Measurements from ENCODE around the gene SNAI3.

The SNAI3 gene

DNA sequence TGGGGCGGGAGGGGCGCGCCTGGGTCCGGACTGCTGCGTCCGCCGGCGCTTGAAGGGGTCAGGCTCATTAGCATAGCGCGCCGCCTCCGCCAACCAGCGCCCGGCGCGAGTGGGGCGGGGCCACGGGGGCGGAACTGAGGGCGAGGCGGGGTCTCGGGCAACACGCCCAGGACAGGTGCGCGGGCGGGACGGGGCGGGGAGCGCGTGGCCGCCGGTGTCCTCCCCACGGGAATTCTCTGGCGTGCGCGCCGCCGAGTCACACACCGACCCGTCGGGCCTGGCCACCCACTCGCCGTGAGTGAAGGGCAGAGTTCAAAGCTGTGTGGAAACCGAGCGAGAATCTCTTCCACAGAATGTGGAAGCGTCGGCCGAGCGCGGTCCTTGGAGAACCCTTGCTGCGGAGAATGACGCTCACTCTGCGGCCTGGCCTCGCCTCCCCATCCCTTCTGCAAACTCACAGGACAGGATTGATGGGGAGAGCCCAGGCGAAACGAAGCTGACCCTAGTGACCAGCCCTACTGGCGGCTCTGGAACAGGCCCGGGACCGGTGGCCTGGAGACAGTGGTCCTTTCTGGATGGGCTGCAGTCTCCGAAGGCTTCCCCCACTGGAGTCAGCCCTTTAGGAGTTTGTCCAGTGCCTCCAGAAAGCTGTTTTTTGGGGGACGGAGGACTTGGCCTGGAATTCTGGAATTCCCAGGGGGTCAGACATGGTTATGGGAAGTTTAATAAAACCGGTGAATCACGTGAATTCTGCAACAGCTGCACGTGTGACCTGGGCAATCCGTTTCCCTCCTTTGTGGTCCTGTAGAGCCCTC lies at the start of gene SNAI3 (continued):
- TF ChIP-seq ZSCAN30 (tag by site-specific recombination; IDR thresholded peaks at IDR 0.05) (0 out of 2 replicates have a peak, but pooled peaks have one; percentile 27), PRDM1 (tag by site-specific recombination; IDR thresholded peaks at IDR 0.05) (no peak), ZNF707 (tag by site-specific recombination; IDR thresholded peaks at IDR 0.05) (no peak), ZEB2 (tag by site-specific recombination; IDR thresholded peaks at IDR 0.05) (peak; percentile 53; the same call in 1 of the 2 replicates), ZNF366 (tag by site-specific recombination; conservative IDR thresholded peaks at IDR 0.05) (no peak), ZNF133 (tag by site-specific recombination; IDR thresholded peaks at IDR 0.05) (no peak), ZNF23 (tag by site-specific recombination; IDR thresholded peaks at IDR 0.05; ENCODE audit: borderline replicate concordance) (no peak), ZNF350 (tag by site-specific recombination; IDR thresholded peaks at IDR 0.05) (no peak), ZXDB (tag by site-specific recombination; IDR thresholded peaks at IDR 0.05) (no peak), OSR2 (tag by site-specific recombination; IDR thresholded peaks at IDR 0.05) (no peak), ZNF223 (tag by site-specific recombination; IDR thresholded peaks at IDR 0.05) (no peak), ZNF658 (tag by site-specific recombination; IDR thresholded peaks at IDR 0.05) (no peak), ZNF777 (tag by site-specific recombination; IDR thresholded peaks at IDR 0.05; ENCODE audit: borderline replicate concordance) (peak; percentile 55; the same call in 1 of the 2 replicates), ZNF830 (tag by site-specific recombination; IDR thresholded peaks at IDR 0.05; ENCODE audit: low read depth) (no peak), KLF1 (tag by site-specific recombination; IDR thresholded peaks at IDR 0.05) (peak; percentile 91), ZNF24 (tag by site-specific recombination; IDR thresholded peaks at IDR 0.05) (no peak), ZNF654 (tag by site-specific recombination; IDR thresholded peaks at IDR 0.05; ENCODE audit: low read depth) (no peak), TCF7L2 (IDR thresholded peaks at IDR 0.05; ENCODE audit: borderline replicate concordance, low read depth, low read length) (no peak), ZNF112 (tag by site-specific recombination; IDR thresholded peaks at IDR 0.05) (no peak), ZNF202 (tag by site-specific recombination; IDR thresholded peaks at IDR 0.05; ENCODE audit: borderline replicate concordance) (no peak), ZSCAN16 (tag by site-specific recombination; IDR thresholded peaks at IDR 0.05) (no peak), ZNF791 (tag by site-specific recombination; IDR thresholded peaks at IDR 0.05) (no peak), TRIM28 (IDR thresholded peaks at IDR 0.05; ENCODE audit: borderline replicate concordance, low read length) (no peak), ZNF174 (tag by site-specific recombination; IDR thresholded peaks at IDR 0.05) (no peak)
- TF ChIP-seq, protein P1, sequence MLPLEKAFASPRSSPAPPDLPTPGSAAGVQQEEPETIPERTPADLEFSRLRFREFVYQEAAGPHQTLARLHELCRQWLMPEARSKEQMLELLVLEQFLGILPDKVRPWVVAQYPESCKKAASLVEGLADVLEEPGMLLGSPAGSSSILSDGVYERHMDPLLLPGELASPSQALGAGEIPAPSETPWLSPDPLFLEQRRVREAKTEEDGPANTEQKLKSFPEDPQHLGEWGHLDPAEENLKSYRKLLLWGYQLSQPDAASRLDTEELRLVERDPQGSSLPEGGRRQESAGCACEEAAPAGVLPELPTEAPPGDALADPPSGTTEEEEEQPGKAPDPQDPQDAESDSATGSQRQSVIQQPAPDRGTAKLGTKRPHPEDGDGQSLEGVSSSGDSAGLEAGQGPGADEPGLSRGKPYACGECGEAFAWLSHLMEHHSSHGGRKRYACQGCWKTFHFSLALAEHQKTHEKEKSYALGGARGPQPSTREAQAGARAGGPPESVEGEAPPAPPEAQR (tag by site-specific recombination; IDR thresholded peaks at IDR 0.05) = no peak
- TF ChIP-seq, protein P2, sequence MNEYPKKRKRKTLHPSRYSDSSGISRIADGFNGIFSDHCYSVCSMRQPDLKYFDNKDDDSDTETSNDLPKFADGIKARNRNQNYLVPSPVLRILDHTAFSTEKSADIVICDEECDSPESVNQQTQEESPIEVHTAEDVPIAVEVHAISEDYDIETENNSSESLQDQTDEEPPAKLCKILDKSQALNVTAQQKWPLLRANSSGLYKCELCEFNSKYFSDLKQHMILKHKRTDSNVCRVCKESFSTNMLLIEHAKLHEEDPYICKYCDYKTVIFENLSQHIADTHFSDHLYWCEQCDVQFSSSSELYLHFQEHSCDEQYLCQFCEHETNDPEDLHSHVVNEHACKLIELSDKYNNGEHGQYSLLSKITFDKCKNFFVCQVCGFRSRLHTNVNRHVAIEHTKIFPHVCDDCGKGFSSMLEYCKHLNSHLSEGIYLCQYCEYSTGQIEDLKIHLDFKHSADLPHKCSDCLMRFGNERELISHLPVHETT (tag by site-specific recombination; IDR thresholded peaks at IDR 0.05) = no peak
- TF ChIP-seq, protein P3, sequence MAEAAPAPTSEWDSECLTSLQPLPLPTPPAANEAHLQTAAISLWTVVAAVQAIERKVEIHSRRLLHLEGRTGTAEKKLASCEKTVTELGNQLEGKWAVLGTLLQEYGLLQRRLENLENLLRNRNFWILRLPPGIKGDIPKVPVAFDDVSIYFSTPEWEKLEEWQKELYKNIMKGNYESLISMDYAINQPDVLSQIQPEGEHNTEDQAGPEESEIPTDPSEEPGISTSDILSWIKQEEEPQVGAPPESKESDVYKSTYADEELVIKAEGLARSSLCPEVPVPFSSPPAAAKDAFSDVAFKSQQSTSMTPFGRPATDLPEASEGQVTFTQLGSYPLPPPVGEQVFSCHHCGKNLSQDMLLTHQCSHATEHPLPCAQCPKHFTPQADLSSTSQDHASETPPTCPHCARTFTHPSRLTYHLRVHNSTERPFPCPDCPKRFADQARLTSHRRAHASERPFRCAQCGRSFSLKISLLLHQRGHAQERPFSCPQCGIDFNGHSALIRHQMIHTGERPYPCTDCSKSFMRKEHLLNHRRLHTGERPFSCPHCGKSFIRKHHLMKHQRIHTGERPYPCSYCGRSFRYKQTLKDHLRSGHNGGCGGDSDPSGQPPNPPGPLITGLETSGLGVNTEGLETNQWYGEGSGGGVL (tag by site-specific recombination; IDR thresholded peaks at IDR 0.05) = no peak
- TF ChIP-seq, protein P4, sequence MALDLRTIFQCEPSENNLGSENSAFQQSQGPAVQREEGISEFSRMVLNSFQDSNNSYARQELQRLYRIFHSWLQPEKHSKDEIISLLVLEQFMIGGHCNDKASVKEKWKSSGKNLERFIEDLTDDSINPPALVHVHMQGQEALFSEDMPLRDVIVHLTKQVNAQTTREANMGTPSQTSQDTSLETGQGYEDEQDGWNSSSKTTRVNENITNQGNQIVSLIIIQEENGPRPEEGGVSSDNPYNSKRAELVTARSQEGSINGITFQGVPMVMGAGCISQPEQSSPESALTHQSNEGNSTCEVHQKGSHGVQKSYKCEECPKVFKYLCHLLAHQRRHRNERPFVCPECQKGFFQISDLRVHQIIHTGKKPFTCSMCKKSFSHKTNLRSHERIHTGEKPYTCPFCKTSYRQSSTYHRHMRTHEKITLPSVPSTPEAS (tag by site-specific recombination; IDR thresholded peaks at IDR 0.05) = no peak
- TF ChIP-seq, protein P5, sequence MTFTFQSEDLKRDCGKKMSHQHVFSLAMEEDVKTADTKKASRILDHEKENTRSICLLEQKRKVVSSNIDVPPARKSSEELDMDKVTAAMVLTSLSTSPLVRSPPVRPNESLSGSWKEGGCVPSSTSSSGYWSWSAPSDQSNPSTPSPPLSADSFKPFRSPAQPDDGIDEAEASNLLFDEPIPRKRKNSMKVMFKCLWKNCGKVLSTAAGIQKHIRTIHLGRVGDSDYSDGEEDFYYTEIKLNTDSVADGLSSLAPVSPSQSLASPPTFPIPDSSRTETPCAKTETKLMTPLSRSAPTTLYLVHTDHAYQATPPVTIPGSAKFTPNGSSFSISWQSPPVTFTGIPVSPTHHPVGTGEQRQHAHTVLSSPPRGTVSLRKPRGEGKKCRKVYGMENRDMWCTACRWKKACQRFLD (tag by site-specific recombination; IDR thresholded peaks at IDR 0.05) = no peak
- TF ChIP-seq, protein P6, sequence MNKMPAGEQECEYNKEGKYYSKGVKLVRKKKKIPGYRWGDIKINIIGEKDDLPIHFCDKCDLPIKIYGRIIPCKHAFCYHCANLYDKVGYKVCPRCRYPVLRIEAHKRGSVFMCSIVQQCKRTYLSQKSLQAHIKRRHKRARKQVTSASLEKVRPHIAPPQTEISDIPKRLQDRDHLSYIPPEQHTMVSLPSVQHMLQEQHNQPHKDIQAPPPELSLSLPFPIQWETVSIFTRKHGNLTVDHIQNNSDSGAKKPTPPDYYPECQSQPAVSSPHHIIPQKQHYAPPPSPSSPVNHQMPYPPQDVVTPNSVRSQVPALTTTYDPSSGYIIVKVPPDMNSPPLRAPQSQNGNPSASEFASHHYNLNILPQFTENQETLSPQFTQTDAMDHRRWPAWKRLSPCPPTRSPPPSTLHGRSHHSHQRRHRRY (tag by site-specific recombination; IDR thresholded peaks at IDR 0.05) = no peak
- TF ChIP-seq, protein P7, sequence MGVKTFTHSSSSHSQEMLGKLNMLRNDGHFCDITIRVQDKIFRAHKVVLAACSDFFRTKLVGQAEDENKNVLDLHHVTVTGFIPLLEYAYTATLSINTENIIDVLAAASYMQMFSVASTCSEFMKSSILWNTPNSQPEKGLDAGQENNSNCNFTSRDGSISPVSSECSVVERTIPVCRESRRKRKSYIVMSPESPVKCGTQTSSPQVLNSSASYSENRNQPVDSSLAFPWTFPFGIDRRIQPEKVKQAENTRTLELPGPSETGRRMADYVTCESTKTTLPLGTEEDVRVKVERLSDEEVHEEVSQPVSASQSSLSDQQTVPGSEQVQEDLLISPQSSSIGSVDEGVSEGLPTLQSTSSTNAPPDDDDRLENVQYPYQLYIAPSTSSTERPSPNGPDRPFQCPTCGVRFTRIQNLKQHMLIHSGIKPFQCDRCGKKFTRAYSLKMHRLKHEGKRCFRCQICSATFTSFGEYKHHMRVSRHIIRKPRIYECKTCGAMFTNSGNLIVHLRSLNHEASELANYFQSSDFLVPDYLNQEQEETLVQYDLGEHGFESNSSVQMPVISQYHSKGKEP (tag by site-specific recombination; IDR thresholded peaks at IDR 0.05) = no peak
